8988T (cell line): Measurements from ENCODE around the gene STK11.

Experiments
- DNase-seq: peaks from one replicate; pipeline ENCODE4 v3.0.0; 2011

The STK11 gene

DNA sequence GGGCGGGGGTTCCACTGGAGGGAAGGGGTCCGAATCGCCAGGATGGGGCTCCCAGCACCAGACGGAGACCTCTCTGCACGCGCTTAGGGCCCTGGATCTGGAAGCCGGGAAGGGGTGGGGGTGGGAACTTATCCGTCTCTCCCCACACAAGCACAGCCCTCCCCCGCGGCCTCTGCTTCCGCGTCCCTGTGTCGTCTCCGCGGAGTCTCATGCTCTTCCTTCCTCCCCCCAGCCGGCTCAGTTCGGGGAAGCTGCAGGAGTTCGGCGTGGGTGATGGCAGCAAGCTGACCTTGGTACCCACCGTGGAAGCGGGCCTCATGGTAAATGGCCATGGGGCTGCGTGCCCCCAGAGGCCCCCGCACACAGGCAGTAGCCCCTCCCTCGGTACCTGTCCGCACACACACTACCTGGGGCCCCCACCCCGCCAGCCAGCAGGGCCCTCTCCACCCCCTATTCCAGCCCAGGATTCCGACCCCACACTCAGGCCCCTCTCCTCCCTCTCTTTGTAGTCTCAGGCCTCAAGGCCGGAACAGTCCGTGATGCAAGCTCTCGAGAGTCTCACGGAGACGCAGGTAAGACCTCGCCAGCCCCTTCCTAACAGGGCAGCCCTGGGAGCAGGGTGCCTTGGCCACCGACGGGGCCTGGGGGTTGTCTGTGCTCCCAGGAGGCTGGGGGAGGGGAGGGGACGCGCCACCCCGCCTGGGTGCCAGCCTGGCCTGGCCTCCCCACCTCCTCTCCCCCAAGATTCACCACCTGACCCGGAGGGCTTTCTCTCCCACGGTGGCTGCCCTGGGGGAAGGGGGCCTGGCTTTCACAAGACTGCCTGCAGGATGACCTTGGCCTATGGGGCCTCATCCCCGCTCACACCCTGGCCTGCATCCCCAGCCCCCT is 46.0 kb downstream of the STK11 start:
- no peak for DNase-seq

DNA sequence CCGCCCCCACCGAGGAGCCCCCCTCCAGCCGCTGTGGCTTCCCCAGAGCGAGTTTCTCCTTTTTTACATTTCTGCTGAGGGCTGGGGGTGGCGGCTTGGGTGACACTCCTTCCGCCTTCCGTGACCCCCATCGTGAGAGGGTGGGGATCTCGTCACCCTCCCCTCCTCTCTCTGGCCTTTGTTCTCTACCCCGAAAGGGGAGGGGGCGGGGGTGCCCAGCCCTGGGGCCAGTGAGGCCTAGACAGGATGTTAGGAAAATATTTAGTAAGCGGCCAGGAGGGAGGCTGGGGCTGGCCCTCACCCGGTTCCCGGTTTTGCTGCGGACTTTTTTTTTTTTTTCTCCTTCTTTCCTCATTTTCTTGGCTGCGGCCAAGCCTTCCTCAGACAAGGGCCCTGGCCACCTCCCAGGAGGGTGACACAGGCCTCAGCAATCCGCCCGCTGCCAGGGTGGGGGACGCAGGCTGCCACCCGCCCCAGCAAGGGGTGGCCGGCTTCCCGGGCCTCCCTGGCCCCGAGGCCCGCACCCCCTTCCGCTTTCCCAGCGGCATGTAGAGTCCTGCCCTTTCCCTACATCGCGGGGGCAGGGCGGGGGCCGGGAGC is 46.7 kb downstream of the STK11 start:
- peak; percentile 78 for DNase-seq

- peak; percentile 93 for DNase-seq
These were observed 47.4 kb downstream of the STK11 start for GRCh38 chr19:1252821-1253513.

- no peak for DNase-seq
These were observed 48.0 kb downstream of the STK11 start for GRCh38 chr19:1253514-1254080.

GRCh38 chr19:1254081-1254527 is 48.5 kb downstream of the STK11 start:
- no peak for DNase-seq

GRCh38 chr19:1254530-1255185 is 49.1 kb downstream of the STK11 start:
- DNase-seq: no peak

- DNase-seq: no peak
These were observed 49.9 kb downstream of the STK11 start for GRCh38 chr19:1255186-1256161.

- DNase-seq: no peak
These were observed 51.3 kb downstream of the STK11 start for GRCh38 chr19:1256646-1257474.

DNA sequence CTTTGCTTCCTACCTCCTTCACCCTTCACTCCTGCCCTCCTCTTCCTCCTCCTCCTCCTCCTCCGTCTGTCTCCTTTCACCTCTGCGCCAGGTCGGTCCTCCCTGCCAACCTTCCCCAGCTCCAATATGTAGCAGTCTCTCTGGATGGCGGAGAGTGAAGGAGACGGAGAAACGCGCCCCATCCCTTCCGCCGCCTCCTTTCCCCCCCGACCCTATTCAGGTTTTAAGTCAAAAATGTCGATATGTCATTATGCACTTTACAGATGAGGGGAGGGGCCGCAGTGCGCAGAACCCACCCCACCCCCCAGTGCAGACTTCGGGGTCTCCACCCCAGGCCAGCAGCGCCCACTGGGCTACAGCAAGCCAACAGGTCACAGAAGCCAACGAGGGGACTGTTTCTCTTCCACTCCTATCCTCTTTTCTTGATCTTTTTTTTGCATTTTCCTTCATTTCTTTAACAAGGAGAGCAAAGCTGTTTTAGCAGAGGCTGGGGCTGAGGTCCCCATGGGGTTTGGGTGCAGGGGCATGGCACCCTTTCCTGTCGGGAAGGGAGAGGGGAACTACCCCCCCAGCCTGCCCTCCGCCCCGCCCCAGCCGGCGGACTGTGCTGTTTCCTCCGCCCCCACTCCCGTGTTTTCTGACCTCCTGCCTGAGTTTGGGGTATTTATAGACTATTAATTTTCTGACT is 52.0 kb downstream of the STK11 start:
- DNase-seq: no peak

DNA sequence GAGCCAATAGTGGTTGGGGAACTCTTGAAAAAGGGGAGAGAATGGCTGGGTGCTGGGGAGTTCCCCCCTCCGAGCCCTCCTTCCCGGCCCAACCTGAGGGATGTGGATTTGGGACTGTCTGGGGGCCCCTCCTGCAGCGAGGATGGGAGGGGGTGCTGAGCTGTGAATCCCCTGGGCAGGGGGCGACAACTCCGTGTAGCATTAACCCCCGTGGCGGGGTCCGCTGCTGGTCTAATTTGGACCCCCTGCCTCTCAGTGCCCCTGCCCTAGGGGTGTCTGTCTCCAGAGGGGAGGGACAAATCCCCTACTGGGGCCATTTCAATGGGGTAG is 52.5 kb downstream of the STK11 start:
- DNase-seq: no peak

GRCh38 chr19:1258707-1259205 is 53.2 kb downstream of the STK11 start:
- no peak for DNase-seq

DNA sequence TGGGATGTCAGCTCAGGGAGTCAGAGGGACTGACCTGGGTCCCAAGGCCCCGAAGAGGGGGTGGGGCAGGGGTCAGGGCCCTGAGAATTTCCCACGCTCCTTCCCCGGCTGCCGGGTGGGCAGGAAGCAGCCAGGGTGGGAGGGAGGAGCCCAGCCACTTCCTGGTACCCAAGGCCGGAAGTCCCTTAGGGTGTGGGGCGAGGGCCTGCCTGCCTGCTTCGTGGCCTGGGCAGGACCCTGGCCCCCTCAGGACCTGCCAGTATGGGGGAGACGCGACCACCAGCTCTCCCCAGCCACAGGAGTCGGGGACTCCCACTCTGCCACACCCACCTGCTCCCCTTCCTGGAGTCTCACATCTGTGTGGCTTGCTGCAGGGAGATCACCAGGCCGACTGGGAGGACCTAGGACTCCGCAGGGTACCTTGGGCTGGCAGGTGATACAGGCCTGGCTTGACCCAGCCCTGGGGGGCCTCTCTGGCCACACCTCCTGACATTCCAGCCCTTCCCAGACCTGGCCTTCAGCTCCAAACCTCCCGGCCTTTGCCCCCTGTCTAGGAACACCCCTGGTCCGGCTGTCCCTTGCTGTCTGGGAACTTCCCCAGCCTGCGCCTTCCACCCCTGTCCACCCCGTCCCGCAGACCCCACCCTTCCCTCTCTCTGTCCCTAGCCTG is 53.8 kb downstream of the STK11 start:
- peak; percentile 77 for DNase-seq

- DNase-seq: no peak
These were observed 54.5 kb downstream of the STK11 start for GRCh38 chr19:1259876-1260748.

DNA sequence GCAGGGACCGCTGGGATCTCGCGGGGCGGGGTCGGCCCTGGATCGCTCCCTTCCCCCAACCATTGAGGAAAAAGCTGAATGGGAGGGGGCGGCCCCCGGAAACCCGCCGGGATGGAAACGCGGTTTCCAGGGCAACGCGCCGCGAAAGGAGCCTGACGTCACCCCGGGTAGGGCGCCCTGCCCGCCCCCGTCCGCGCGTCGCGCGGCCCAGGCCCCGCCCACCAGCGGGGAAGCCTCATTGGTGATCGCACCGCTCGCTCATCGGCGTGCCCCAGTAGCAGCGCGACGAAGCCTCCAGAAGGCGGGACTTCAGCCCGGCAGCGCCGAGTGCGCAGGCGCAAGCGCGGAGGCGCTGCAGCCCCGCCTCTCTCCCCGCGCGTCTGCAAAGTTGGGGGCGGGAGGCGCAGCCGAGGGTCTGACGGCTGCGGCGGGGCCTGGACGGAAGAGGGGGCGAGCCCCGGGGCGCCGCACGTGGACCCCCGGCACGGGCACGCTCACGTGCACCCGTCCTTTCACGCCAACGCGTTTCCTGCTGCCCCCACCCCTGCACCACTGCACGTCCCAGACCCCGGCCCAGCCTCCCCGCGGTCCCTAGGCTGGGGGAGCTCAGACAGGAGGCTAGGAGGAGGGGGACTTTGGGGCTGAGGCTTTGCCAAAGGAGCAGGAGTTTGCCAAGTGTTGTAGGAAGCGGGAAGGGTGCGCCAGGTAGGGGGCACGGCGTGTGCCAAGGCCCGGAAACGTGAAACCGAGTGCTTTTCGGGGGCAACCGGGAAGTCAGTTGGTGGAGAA is 55.4 kb downstream of the STK11 start:
- DNase-seq: peak; percentile 98

- no peak for DNase-seq
These were observed 55.9 kb downstream of the STK11 start for GRCh38 chr19:1261538-1261797.

- no peak for DNase-seq
These were observed 56.4 kb downstream of the STK11 start for GRCh38 chr19:1261798-1262622.

DNA sequence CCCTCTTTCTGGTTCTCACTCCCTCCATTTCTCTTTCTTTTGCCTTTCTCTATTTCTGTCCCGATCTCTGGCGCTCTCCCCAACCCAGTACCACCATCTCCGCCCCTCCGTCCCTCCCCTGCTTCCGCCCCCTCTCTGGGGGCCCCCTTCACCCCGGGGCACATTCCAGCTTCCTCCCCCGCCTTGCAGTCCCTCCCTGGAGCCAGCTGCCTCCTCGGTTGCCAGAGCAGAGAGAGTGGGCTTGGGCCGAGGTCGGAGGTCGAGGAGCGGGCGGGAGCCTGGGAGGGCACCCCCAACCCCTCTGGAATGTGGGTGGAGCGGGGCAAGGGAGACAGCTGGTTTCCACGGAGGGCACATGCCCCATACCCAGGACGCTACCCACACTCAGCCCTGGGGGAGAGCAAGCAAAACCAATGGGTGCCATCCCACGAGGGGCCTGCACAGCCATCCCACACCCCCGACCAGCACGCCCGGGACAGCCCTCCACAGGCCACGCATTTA is 57.1 kb downstream of the STK11 start:
- no peak for DNase-seq
